Gastroesophageal sphincter (tissue), 3 donors: ENCODE results near the gene TP53AIP1.

ENCODE experiments used
- CTCF ChIP-seq, 4 experiments: fragments of 200-600 bp in 2 of 4; fragments of 450-650 bp in 2 of 4; sonication (generic) in 1 of 4; IDR thresholded peaks; one replicate each; pipeline ENCODE4 v1.5.1; 2017 to 2019; ENCODE audit warnings: antibody characterized with exemption in 4 of 4, mild to moderate bottlenecking in 2 of 4, moderate library complexity in 2 of 4
- POLR2A ChIP-seq, 2 donors: fragments of 450-650 bp; IDR thresholded peaks; one replicate each; pipeline ENCODE4 v1.6.1; 2017; ENCODE audit warnings: antibody characterized with exemption in 2 of 2, mild to moderate bottlenecking in 2 of 2, moderate library complexity in 1 of 2

GRCh38 chr11:128927108-128927461 is 15.6 kb downstream of the TP53AIP1 start:
- TF ChIP-seq CTCF (IDR thresholded peaks at IDR 0.05) = no peak
- no peak for TF ChIP-seq POLR2A (IDR thresholded peaks at IDR 0.05)
